Measurements from ENCODE around the gene ROCK2.

DNA sequence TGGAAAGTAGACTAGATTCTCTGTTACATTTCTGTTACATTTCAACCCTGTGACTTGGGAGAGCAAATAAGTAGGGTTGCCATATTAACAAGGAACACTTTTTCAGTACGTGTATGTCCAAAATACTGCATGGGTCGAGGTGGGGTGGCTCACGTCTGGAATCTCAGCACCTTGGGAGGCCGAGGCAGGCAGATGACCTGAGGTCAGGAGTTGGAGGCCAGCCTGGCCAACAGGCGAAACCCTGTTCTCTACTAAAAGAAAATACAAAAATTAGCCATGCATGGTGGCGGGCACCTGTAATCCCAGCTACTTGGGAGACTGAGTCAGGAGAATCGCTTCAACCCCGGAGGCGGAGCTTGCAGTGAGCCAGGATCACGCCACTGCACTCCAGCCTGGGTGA lies 178.0 kb downstream of the ROCK2 start:
- TF ChIP-seq, protein P1, sequence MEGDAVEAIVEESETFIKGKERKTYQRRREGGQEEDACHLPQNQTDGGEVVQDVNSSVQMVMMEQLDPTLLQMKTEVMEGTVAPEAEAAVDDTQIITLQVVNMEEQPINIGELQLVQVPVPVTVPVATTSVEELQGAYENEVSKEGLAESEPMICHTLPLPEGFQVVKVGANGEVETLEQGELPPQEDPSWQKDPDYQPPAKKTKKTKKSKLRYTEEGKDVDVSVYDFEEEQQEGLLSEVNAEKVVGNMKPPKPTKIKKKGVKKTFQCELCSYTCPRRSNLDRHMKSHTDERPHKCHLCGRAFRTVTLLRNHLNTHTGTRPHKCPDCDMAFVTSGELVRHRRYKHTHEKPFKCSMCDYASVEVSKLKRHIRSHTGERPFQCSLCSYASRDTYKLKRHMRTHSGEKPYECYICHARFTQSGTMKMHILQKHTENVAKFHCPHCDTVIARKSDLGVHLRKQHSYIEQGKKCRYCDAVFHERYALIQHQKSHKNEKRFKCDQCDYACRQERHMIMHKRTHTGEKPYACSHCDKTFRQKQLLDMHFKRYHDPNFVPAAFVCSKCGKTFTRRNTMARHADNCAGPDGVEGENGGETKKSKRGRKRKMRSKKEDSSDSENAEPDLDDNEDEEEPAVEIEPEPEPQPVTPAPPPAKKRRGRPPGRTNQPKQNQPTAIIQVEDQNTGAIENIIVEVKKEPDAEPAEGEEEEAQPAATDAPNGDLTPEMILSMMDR (IDR thresholded peaks at IDR 0.05), result no peak
- no peak for TF ChIP-seq POLR2A (IDR thresholded peaks at IDR 0.05)
